ENCODE data around the gene HOXA5.
A peak's percentile ranks its signal among the peaks of the same experiment; 100 is the strongest.

The HOXA5 gene

GRCh38 chr7:27114881-27115220 lies 28.6 kb downstream of the HOXA5 start:
- no peak for TF ChIP-seq CTCF (IDR thresholded peaks at IDR 0.05; ENCODE audit: low read depth, low read length)
- peak overlapping the region; percentile 83 for H3K4me3 ChIP-seq (ENCODE audit: low read depth, low read length)

- peak overlapping the region; percentile 65 for H3K4me3 ChIP-seq (ENCODE audit: low read depth, low read length)
- no peak for TF ChIP-seq CTCF (IDR thresholded peaks at IDR 0.05; ENCODE audit: low read depth, low read length)
Observed at GRCh38 chr7:27113991-27114769, 29.3 kb downstream of the HOXA5 start.

- peak overlapping the region; percentile 65 for H3K4me3 ChIP-seq (ENCODE audit: low read depth, low read length)
- TF ChIP-seq CTCF (IDR thresholded peaks at IDR 0.05; ENCODE audit: low read depth, low read length) = no peak
Observed at GRCh38 chr7:27112955-27113949, 30.2 kb downstream of the HOXA5 start.

GRCh38 chr7:27112361-27112760 lies 31.1 kb downstream of the HOXA5 start:
- peak overlapping the region; percentile 65 for H3K4me3 ChIP-seq (ENCODE audit: low read depth, low read length)
- no peak for TF ChIP-seq CTCF (IDR thresholded peaks at IDR 0.05; ENCODE audit: low read depth, low read length)

- peak overlapping the region; percentile 65 for H3K4me3 ChIP-seq (ENCODE audit: low read depth, low read length)
- no peak for TF ChIP-seq CTCF (IDR thresholded peaks at IDR 0.05; ENCODE audit: low read depth, low read length)
Observed at GRCh38 chr7:27111751-27112277, 31.7 kb downstream of the HOXA5 start.

GRCh38 chr7:27111042-27111750 lies 32.3 kb downstream of the HOXA5 start:
- peak overlapping the region; percentile 65 for H3K4me3 ChIP-seq (ENCODE audit: low read depth, low read length)
- TF ChIP-seq CTCF (IDR thresholded peaks at IDR 0.05; ENCODE audit: low read depth, low read length) = no peak

Data from WI38 (cell line).